ENCODE measurements around the gene RNF10. TPM values are rescaled to one million over a fixed set of nuclear protein-coding genes. Genes with fewer than 3 reads are reported as not detected.

The RNF10 gene
- total RNA-seq, 1 experiment from 2014 or later, result 153 TPM

DNA sequence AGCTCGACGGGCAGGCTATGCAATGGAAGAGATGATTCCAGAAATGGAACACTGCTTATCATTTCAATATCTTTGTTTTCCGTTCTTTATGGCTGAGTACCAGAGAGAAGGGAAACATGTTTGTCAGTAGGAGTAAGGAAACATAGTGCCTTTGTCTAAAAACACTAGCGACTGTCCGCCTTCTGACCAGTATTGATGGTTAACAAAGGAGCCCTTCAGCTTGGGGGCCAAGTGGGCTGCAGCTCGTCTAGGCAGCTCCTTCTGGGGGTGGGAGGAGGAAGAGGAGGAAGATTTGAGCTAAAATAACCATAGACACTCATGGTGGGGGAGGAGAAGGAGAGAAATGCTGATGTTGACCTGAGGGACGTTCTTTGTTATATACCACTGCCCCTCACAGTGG, 20.2 kb upstream of the RNF10 start:
- DNase-seq, result no peak
- H3K27ac Mint-ChIP-seq, result peak overlapping the region in 2 of 3 experiments; percentile 12 to 89; a peak in 2 of 7 replicates
- Histone ChIP-seq H3K23ac (ENCODE audit: insufficient read length, low read depth, low read length) (no peak overlapping the region), H2BK15ac (ENCODE audit: low read depth, low read length) (no peak overlapping the region), H3K18ac (ENCODE audit: insufficient read length, low read depth, low read length) (no peak overlapping the region), H4K91ac (ENCODE audit: insufficient read length, low read depth, low read length) (no peak overlapping the region), H3K56ac (ENCODE audit: insufficient read length, low read depth, low read length) (no peak overlapping the region), H2BK12ac (ENCODE audit: insufficient read length, low read depth, low read length) (no peak overlapping the region), H2BK5ac (ENCODE audit: insufficient read length, low read length) (no peak overlapping the region), H2AK5ac (ENCODE audit: insufficient read length, low read length) (no peak overlapping the region), H4K20me1 (ENCODE audit: control insufficient read depth, insufficient read depth, insufficient read length) (no peaks in the 10 kb centered on the region), H3T11ph (ENCODE audit: low read length) (no peak overlapping the region), H3K4me2 (ENCODE audit: insufficient read depth, insufficient read length, low read length) (no peak overlapping the region), H3K4ac (ENCODE audit: low read depth, low read length) (no peak overlapping the region), H3K27me3 (ENCODE audit: insufficient read depth, low read length) (no peaks in the 10 kb centered on the region), H3K27ac (ENCODE audit: insufficient read length, low read depth, low read length) (no peak overlapping the region), H3K79me2 (ENCODE audit: insufficient read depth, low read length) (no peaks in the 10 kb centered on the region), H3K9ac (ENCODE audit: extremely low read depth, insufficient read length, low read length) (no peak overlapping the region), H4K5ac (ENCODE audit: insufficient read length, low read depth, low read length) (no peak overlapping the region), H4K8ac (replicated peaks; ENCODE audit: insufficient read length, low read depth, low read length) (no peak overlapping the region), H3K14ac (ENCODE audit: insufficient read depth, low read length) (no peak overlapping the region), H2AFZ (ENCODE audit: low read length) (no peak overlapping the region), H3K9me3 (ENCODE audit: control insufficient read depth, low read depth, low read length) (no peaks in the 10 kb centered on the region), H3K79me1 (ENCODE audit: insufficient read depth, low read depth, low read length, poor library complexity, severe bottlenecking) (no peaks in the 10 kb centered on the region), H3K23me2 (ENCODE audit: insufficient read length, low read depth, low read length, poor library complexity, severe bottlenecking) (no peaks in the 10 kb centered on the region), H2BK120ac (ENCODE audit: low read depth, low read length, poor library complexity, severe bottlenecking) (no peak overlapping the region), H2BK20ac (ENCODE audit: low read depth, low read length, poor library complexity, severe bottlenecking) (no peak overlapping the region), H3K4me1 (ENCODE audit: insufficient read depth, low read length) (no peaks in the 10 kb centered on the region)
- H3K36me3 Mint-ChIP-seq (ENCODE audit: insufficient read depth in 1 of 3, low read depth in 3 of 3), result peaks cover 14 to 46% (median 37%) of the 10 kb centered on the region in 3 experiments; a peak in 6 of 7 replicates
- no peaks in the 10 kb centered on the region for H3K4me1 Mint-ChIP-seq
- no peak for TF ChIP-seq CTCF (conservative IDR thresholded peaks at IDR 0.05)
- H3K4me3 Mint-ChIP-seq, result no peak overlapping the region
- whole genome bisulfite sequencing (ENCODE audit: extremely low coverage, insufficient read length, low lambda C conversion rate), result no CpG with 5 or more reads among the region's 7 CpGs
- no peaks in the 10 kb centered on the region for H3K27me3 Mint-ChIP-seq (ENCODE audit: low read depth)
- H3K9me3 Mint-ChIP-seq, result no peaks in the 10 kb centered on the region

Measured in H9 (cell line).